HUDEP-2 (cell line): ENCODE data around the gene VWA2.
A peak's percentile ranks its signal among the peaks of the same experiment; 100 is the strongest.

Experiments used
- DNase-seq, 76 experiments: peaks; one replicate each; lab custom pipeline; 2025; ENCODE audit not compliant: unreplicated experiment in 76 of 76; lab: John Stamatoyannopoulos, UW

Gene VWA2

DNA sequence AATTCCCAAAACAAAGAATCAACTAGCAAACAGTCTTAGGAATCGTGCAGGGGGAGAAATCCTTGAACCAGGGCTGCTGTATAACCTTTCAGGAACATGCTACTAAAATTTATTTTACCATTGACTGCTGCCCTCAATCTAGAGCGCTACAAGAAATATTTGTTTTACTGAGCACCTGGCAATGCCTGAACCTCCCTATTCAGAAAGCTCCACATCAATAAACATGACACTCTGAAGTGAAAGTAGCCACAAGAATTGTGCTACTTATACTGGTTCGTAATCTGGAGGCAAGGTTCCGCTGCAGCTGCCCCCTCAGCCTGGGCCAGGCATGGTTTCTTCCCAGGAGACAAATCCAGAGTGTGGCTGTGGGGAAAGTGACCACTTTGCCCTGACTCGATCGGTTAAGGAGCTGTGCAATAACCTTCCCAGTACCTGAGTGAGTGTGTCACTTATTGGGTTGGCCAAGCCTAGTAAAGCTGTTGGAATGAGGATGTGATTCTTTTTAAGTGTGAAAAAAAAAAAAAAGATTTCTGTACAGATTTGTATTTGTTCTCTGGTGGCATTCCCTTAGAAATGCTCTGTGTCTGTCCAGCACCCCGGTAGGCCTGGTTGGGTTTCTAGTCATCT lies 7.7 kb downstream of the VWA2 start:
- no peak for DNase-seq

DNA sequence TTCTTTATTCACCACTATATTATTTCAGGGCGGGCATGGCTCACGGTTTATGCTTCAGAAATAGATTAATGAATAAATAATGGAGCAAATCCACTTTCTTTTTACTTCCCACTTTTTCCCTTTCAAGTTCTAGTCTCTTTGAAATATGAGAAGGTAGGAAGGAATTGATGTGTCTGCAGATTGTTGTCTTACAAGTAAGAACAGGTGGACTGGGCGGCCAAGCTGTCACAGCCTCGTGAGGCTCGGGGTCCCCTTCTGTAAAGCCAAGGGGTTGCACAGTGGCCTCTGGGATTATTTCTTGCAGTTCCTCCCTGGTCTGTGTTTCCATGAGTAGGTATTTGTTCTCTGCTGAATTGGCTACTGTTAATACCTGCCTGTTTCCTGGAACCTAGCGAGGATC lies 11.2 kb downstream of the VWA2 start:
- DNase-seq = no peak

DNA sequence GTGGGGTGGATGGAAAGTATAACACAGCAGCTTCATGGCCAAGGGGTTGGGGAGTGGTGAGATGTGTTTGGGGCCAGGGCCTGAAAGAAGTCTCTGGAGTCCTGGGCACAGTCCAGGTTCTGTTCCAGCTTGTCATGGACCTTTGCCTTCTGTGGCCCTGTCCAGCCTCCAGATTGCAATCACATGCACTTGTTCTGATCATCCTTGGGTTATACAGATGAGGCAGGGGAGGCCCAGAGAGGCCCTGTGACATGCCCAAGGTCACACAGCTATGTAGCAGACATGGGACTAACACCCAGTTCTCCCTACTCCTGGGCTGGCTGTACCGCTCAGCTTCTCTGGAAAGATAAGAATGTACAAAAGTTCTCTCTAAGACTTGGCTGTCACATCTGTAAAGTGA lies 11.7 kb downstream of the VWA2 start:
- DNase-seq = no peak

DNA sequence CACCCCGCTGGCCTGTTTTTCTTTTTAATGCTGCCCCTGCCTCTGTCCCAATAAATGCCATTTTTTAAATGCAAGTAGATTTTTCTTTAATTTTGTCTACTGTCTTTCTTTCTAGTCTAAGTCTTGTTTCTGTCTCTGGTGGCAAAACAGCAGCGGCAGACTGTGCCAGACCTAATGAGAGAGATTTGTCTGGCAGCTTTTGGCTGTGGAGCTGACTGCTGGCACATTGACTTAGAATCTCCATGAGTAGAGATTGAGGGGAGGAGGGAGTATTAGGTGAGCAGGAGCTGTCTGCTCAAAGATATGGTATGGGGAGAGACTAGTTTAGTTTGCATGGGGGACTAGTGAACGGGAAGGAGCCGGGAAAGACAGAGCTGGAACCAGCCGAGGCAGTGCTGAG lies 13.0 kb downstream of the VWA2 start:
- no peak for DNase-seq

DNA sequence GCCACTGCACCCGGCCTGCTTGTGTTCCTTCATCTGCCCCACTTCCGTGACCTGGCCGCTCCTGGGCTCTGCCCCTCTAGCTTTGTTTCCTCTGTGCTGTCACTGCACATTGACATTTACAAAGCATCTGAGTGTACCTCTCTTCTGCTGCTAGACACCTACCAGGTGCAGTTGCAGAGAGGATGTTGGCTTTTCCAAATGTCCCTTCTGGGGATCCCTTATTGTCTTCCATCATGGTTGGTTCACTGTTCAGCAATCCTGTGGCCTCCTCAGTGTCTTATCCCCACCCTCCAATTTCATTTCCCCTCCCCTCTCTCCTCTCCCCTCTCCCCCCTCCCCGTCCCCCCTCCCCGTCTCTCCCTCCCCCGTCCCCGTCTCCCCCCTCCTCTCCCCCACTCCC lies 13.8 kb downstream of the VWA2 start:
- DNase-seq = no peak

DNA sequence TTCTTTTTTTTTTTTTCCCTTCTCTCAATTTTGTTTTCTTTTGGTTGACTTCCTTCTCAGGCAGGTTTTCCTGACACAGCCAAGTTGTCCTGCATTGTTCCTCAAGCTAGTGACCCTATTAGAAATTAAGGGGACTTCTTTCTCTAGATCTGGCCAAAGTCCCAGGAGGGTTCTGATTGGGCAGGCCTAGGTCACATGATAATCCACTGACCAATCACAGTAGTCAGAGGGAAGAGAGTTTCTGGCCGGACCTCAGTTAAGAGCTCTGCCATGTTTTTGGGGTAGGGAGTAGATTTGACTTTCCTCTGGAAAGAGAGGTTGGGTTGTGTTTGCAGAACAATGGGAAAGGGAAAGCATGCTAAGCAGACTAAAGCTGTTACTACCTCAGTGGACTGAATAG lies 16.2 kb downstream of the VWA2 start:
- no peak for DNase-seq

DNA sequence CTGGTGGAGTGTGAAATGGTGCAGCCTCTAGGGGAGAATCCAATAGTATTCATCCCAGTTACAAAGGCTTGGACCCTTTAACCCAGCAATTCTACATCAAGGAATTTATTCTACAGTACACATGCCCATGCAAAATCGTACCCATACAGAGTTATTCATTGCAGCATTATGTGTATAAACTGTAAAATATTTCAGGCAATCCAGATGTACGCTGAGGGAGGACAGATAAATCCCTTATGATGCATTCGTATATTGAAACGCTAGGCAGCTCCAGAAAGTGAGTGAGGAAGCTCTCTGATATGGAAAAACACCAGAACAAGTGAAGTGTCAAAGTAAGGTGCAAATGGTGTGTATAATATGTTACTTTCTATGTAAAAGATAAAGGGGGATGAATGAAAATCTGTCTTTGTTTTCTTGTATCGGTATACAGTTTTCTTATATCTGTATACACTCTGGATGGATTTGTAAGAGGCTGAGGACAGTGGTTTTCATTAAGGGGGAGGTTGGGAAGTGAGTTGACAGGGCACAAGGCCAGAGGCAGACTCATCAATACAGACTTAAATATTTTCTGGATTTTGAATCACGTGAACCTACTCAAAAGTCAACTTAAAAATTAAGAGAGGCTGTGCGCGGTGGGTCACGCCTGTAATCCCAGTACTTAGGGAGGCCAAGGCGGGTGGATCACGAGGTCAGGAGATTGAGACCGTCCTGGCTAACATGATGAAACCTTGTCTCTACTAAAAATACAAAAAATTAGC lies 17.1 kb downstream of the VWA2 start:
- DNase-seq = no peak

DNA sequence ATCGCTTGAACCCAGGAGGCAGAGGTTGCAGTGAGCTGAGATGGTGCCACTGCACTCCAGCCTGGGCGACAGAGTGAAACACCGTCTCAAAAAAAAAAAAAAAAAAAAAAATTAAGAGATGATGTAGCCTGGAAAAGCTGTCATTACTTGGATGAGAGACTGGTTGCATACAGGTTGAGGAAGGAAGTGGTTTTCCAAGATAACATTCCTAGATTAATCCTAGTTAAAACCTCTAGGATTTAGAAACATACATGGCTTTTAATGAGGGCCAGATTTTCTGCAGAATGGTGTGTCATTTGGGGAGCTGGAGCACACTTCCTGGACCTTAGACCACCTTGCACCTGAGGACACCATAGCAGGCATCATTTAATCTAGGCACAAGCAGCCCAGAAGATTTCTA lies 17.8 kb downstream of the VWA2 start:
- DNase-seq = no peak

DNA sequence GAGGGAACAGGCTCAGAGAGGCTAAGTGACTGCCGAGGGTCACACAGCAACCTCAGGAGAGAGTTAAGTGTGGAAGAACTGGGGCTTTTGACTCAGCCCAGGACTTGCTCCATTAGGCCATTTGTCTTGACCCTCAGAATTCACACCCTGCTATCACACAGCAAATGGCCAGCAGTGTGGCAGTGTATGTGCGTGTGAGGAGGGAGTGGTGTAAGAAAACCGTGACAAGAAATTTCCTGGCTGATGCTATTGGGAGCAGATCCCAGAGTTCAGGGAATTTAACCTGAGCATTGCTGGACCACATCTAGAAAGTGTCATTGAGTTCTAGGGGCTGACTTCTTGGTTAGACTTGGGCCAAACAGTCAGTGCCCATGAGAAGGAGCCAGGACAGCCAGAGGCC lies 18.4 kb downstream of the VWA2 start:
- DNase-seq = no peak

DNA sequence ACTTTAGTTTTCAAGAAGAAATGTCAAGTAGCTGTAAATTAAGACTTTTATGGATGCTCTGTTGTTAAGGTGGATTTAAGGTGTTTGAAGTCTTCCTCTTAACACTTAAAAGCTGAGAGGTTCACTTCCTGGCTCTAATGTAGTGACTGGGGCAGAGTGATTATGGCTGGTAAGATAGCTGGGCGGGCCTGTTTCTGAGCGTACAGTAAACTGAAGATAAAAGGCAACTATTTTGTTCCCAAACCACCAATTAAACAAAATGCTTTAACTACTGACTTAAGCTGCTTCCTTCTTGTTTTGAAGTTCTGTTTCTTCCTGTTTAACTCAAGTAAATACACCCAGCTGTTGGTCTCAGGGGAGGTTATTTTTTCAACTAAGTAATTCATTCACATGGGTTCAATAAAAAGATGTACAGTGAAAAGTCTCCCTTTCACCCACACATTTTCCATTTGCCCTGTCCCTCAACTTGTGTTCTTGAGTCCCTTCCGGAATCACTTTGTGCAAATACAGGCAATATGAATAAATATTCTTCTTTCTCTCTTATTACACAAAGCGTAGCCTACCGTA lies 19.3 kb downstream of the VWA2 start:
- DNase-seq = peak in 20 of 76 experiments; percentile 0 to 23 (median 10)

DNA sequence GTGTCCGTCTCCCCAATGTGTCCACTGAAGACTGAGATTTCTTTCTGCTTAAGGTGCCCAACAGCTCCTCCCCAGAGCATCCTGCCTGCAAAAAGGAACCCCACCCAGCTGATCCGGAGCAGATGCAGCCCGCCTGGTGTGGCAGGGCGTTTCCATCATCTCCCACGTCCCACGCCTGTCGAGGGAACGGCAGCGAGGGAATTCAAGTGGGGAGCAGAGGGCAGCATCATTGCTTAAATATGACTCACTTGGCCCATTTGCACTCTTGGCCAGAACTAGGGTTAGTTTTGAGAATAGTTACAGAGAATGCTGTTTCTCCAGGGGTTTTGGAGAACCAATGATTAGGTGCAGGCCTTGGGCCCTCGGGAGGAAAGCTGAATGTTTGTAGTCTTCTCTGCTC lies 20.8 kb downstream of the VWA2 start:
- DNase-seq = no peak

DNA sequence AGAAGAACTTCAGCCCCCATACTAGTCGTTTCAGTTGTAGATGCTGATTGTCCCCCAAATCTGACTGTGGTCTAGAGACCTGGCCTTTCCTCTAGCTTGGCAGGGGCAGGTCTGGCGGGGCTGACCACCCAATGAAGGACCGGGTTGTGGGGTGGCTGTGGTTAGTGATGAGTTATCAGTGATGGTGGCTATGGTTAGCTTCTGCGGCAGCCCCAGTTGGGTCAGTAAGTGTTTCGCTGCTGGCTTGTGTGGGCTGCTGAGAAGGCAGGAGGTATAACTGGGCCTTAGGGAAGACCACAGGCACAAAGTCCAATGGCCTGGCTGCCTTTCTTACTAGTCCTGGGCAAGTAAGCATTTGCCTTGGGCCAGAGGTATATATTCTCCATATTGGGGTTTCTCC lies 21.3 kb downstream of the VWA2 start:
- DNase-seq = no peak

DNA sequence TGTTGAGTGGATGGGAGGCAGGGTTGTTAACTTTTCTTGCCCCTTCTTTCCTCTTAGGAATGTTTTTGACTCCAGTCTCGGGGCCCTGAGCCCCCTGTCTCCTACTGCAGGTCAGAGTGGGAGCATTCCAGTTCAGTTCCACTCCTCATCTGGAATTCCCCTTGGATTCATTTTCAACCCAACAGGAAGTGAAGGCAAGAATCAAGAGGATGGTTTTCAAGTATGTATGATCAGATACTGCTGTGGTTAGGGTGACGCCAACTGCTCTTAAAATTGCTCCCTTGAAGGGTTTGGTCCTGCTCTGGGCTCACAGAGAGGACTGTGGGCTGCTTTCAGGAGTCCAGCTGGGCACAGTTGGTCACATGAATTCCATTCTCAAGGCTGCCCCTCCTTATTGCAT lies 22.0 kb downstream of the VWA2 start:
- DNase-seq = peak in 1 of 76 experiments; percentile 3

DNA sequence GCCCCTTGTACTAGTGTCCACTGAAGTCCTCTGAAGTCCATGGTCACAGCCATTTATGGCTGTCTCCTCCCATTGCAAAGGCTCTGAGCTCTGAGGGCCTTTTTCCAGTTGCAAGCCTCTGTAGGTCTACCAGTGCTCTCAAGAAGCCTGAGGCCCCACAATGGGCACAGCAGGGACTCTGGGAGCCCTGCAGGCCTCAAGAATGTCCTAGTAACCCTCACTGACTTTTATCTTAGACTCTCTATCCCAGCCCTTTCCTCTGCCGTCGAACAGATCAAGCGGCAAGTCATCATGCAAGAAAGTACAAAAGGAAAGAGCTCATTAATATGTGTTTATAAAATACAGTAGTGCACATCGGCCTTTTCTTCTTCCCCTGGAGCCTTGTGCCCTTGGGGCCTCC lies 23.4 kb downstream of the VWA2 start:
- DNase-seq = no peak

DNA sequence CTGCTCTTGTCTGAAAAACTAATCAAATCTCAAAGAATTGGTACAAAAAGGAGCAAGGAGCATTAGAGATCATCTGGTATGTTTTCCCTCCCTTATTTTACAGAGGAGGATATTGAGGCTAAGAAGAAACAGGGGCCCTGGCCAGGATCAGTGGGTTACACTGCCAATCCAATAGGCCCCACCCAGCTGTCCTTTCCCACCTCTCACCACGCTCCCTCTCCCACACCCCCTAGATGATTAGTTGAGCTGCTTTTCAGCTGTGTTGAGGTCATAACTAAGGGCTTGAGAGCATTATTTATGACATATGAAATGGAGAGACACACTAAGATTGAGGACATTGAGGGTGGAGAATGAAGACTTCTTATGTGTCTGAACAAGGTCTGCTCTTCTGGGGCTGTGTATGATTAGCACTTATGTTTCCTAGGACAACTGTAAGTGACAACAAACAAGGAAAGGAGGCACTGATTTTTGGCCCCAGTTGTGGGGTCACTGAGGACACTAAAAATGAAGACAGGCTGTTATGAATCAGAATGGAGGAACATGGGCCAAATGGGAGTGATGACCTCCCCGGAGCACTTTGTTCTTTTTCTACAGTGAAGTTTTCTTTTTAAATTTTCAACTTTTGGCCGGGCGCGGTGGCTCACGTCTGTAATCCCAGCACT lies 26.5 kb downstream of the VWA2 start:
- DNase-seq = no peak

DNA sequence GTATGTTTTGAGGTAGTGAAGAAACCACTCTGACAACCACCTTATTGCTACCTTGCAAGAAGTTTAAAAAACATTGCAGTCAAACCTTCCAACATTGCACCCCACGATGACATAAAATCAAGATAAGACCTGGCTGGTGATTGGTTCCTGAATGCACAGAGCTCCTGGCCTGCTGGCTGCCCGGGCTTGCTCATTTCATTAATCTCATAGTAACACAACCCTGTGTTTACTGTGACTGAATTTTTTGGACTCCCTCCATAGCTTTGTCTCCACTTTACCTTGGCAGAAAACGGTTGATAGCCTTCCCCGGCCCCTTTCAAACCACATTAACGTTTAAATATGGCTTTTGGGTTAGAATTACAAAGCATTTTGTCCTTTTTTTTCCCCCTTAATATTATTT lies 27.5 kb downstream of the VWA2 start:
- DNase-seq = peak in 63 of 76 experiments; percentile 3 to 76 (median 38)

DNA sequence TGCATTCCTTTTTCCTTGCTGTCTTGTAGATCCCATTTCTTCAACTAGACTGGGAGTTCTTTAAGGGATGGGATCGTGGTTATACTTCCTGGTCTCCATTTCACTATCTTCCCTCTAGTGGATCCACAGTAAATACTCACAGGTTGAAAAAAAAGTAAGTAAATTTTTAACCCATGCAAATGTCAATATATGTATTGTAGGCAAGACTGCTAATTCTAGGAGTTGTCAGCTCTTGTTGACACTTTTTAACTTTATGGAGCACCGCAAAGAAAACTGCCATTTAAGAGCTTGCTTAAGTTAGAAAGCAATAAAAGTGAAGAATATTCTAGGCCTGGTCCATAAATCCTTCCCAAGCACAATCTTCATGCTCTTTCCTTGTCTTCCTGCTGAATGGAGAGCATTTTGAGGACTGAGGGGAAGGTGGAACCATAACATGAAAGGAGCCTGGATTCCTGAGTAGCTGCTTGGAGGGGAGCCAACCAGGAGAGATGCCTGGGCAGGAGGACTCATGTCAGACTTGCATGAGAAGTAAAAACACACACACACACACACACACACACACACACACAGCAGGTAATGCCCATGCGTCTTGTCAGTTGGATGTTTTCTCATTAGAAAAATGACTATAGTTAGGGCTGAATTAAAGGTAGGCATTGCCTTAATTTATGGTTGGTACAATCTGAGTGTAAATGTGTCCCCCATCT lies 32.2 kb downstream of the VWA2 start:
- DNase-seq = no peak

DNA sequence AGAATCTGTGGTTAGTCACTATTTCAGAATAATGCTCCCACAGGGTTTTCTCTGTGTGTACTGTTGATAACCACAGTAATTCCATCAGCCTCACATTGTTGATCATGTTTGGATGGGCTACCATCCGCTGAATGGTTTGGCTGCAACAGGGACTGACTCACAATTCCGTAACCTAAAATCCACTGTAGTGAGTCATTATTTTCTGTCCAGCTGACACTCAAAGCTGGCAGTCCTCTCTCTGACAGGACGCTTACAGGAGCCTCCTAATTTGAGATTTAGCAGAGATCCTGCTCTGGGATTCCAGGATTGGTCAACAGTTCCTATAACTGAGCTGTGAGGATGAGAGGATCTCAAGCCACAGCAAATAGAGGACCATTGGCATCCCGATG lies 32.7 kb downstream of the VWA2 start:
- no peak for DNase-seq

DNA sequence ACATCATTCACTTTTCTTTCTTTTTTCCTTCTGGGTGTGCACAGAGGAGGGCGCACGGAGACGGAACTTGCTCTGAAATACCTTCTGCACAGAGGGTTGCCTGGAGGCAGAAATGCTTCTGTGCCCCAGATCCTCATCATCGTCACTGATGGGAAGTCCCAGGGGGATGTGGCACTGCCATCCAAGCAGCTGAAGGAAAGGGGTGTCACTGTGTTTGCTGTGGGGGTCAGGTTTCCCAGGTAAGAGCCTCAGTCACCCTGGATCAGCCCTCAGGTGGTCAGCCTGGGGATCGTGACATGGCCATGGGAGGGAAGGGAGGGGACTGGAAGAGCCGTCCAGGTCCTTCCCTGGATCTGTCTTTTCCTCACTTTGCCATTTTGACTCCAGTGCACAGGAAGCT lies 33.6 kb downstream of the VWA2 start:
- DNase-seq = no peak

DNA sequence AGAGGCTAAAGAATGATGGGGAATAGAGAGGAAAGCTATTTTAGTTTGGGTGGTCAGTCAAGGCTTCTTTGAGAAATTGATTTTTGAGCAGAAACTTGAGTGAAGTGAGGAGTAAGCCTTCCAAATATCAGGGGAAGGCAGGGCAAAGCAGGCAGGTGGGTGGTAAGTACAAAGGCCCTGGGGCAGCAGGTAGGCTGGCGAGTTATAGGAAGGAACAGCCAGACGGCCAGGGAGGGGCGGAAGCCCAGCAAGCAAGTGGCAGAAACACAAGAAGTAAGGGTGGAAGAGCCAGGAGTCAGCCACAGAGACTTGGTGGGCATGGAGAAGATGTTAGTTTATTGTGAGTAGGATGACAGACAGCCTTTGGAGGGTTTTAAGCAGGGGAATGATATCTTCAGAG lies 34.9 kb downstream of the VWA2 start:
- no peak for DNase-seq
